Measurements from ENCODE around the gene ZNF135. TPM values are rescaled to one million over a fixed set of nuclear protein-coding genes. Genes with fewer than 3 reads are reported as not detected.

The ZNF135 gene
- total RNA-seq, 6 experiments from 2014 or later: 0.12 to 0.71 (median 0.32) TPM

- WGBS (ENCODE audit: insufficient coverage, low coverage, low lambda C conversion rate, missing lambda C conversion rate): 64% methylated on average over 5 of the region's 5 CpGs
- ATAC-seq (no peak), DNase-seq (no peak)
- intact Hi-C loops (cut with DNase I): no loop called here
- H3K4me1 ChIP-seq: no peaks in the 10 kb centered on the region
- no peaks in the 10 kb centered on the region for H3K36me3 ChIP-seq
- no peak overlapping the region for H3K27ac ChIP-seq
- peaks cover 0 to 28% (median 2%) of the 10 kb centered on the region in 4 donors for H3K9me3 ChIP-seq
- no peak overlapping the region for H3K4me3 ChIP-seq
- TF ChIP-seq POLR2A (IDR thresholded peaks at IDR 0.05) (no peak), CTCF (IDR thresholded peaks at IDR 0.05) (no peak)
- no peaks in the 10 kb centered on the region for H3K27me3 ChIP-seq
Observed at GRCh38 chr19:58118979-58119733, 60.1 kb downstream of the ZNF135 start.

Other genes starting within 250 kb of the ZNF135 start
- 1 to 10 TPM; 2.6 to 9.0 (median 4.9) TPM for gene ZNF552, start 244.4 kb upstream of the ZNF135 start, total RNA-seq
- 10 to 100 TPM in 3 of 6 experiments, 1 to 10 TPM in 3; 7.2 to 13.1 (median 10.4) TPM for gene ZNF587B, start 229.0 kb upstream of the ZNF135 start, total RNA-seq
- gene ZNF587, start 209.4 kb upstream of the ZNF135 start, total RNA-seq: 10 to 100 TPM in 5 of 6 experiments, 1 to 10 TPM in 1; 5.2 to 20.2 (median 12.6) TPM
- 10 to 100 TPM in 3 of 6 experiments, 1 to 10 TPM in 3; 5.1 to 11.7 (median 8.7) TPM for gene ZNF814, start 170.2 kb upstream of the ZNF135 start, total RNA-seq
- 10 to 100 TPM in 3 of 6 experiments, 1 to 10 TPM in 3; 4.1 to 12.6 (median 7.8) TPM for gene ZNF417, start 142.7 kb upstream of the ZNF135 start, total RNA-seq
- 1 to 10 TPM; 1.0 to 3.7 (median 2.4) TPM for gene ZNF418, start 123.9 kb upstream of the ZNF135 start, total RNA-seq
- 1 to 10 TPM in 2 of 6 experiments, under 1 TPM in 4; 0.50 to 1.6 (median 0.75) TPM for gene ZNF256, start 111.6 kb upstream of the ZNF135 start, total RNA-seq
- gene C19orf18, start 84.7 kb upstream of the ZNF135 start, total RNA-seq: under 1 TPM in 3 of 6 experiments, not detected in 3; 0.24 to 0.88 (median 0.39) TPM
- gene ZNF606, start 56.5 kb upstream of the ZNF135 start, total RNA-seq: 1 to 10 TPM; 3.1 to 7.1 (median 5.0) TPM
- not detected for gene ZSCAN1, start 25.3 kb upstream of the ZNF135 start, total RNA-seq
- gene ZSCAN18, start 38.9 kb downstream of the ZNF135 start, total RNA-seq: 10 to 100 TPM in 4 of 6 experiments, 1 to 10 TPM in 2; 6.3 to 17.1 (median 10.7) TPM
- gene ZNF329, start 91.5 kb downstream of the ZNF135 start, total RNA-seq: 1 to 10 TPM; 2.0 to 7.2 (median 2.9) TPM
- 10 to 100 TPM; 12.7 to 18.5 (median 14.4) TPM for gene ZNF274, start 123.8 kb downstream of the ZNF135 start, total RNA-seq
- gene ZNF544, start 169.6 kb downstream of the ZNF135 start, total RNA-seq: 10 to 100 TPM in 3 of 6 experiments, 1 to 10 TPM in 3; 6.1 to 16.5 (median 10.7) TPM
- gene ZNF8, start 219.7 kb downstream of the ZNF135 start, total RNA-seq: 1 to 10 TPM; 1.0 to 2.3 (median 1.6) TPM
- gene ERVK3-1, start 246.1 kb downstream of the ZNF135 start, total RNA-seq: 10 to 100 TPM; 12.4 to 44.7 (median 15.8) TPM

Measured in right lobe of liver (tissue), 6 donors.